K562 treated with DMSO at 1 percent for 12 hours (cell line): ENCODE results near the gene PPM1H. TPM values are rescaled to one million over a fixed set of nuclear protein-coding genes. Genes with fewer than 3 reads are reported as not detected.

Experiments
- total RNA-seq: library from RNA; unstranded; fragments of 300-600 nt; gene quantifications from 2 replicates; pipeline ENCODE4 v1.2.3, GENCODE V29; 2022; ENCODE audit not compliant: insufficient read depth

PPM1H gene
- total RNA-seq = 5.3 and 14.3 TPM in 2 replicates

GRCh38 chr12:62934799-62935674, at the start of gene PPM1H:
Gene PPM1H (minus strand): TSS chr12:62935150. CDS start chr12:62934736, 414 bp downstream.

Other genes starting within 250 kb of the PPM1H start
- gene AVPR1A, start 216.1 kb upstream of the PPM1H start, total RNA-seq = not detected in 2 replicates